Measurements from ENCODE around the gene UBE2C. TPM values are rescaled to one million over a fixed set of nuclear protein-coding genes. Genes with fewer than 3 reads are reported as not detected.

UBE2C gene
- total and polyA plus RNA-seq, 2 of the 8 experiments (the other 6 are each of a cell fraction or from before 2014, with no cell fraction given), result 243 to 326 TPM

DNA sequence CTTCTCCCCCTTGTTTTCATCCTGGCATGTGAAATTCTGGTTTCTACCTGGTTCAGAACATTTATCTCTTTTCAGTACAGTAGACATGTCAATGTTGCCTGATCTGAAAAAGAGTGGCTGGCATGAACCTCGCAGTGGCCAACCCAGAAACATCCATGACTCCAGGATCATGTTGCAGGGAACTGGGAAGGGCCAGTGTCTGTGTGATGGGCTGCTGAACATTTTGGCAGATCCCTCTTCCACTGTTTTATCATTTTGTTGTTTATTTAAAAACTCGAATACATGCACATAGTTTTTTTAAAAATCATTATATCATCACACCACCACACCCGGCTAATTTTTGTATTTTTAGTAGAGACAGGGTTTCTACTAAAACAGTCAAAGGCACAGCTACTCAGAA is 39.8 kb upstream of the UBE2C start:
- peak overlapping the region; percentile 85 for H4K91ac ChIP-seq (replicated peaks; ENCODE audit: insufficient read length, low read length)
- H3K23me2 ChIP-seq (ENCODE audit: low read depth, low read length), result no peaks in the 10 kb centered on the region
- H2BK5ac ChIP-seq (ENCODE audit: low read depth, low read length), result no peak overlapping the region; the same call in 1 of the 2 replicates
- H3K4me2 ChIP-seq (ENCODE audit: insufficient read depth in 1 of 2, low read depth in 2 of 2, low read length in 2 of 2), result no peak overlapping the region
- H4K20me1 ChIP-seq (replicated peaks in 1 of 2; ENCODE audit: control insufficient read depth in 1 of 2, insufficient read depth in 2 of 2, low read length in 2 of 2), result no peaks in the 10 kb centered on the region
- H3K23ac ChIP-seq (ENCODE audit: insufficient read length), result no peak overlapping the region
- no peak overlapping the region for H3K9ac ChIP-seq (replicated peaks in 1 of 4; ENCODE audit: extremely low read depth in 1 of 4, low read depth in 3 of 4, low read length in 3 of 4)
- FAIRE-seq (no peak), DNase-seq (ENCODE audit: low read depth in 1 of 2, low spot score in 2 of 2) (no peak)
- H4K8ac ChIP-seq (ENCODE audit: extremely low read depth, insufficient read depth, low read length), result no peak overlapping the region
- no peaks in the 10 kb centered on the region for H3K79me1 ChIP-seq (ENCODE audit: low read depth, low read length)
- H2BK120ac ChIP-seq (replicated peaks; ENCODE audit: low read depth, low read length), result peak overlapping the region; percentile 15
- no peaks in the 10 kb centered on the region for H3K79me2 ChIP-seq (ENCODE audit: control insufficient read depth in 1 of 2, insufficient read depth in 2 of 2, low read length in 2 of 2)
- ChIA-PET POLR2A (ENCODE audit: partially characterized antibody) (interaction anchor here (1.2 kb wide), 1 partner anchor 442 kb away, joined by 4 read pairs; no protein-coding TSS in a partner anchor), CTCF (ENCODE audit: partially characterized antibody) (interaction anchor here (1.1 to 5.9 kb wide), 11 partner anchors 194 to 479 kb away, joined by 3 to 73 read pairs (median 22); partner anchors contain the start of genes EPPIN, WFDC6 and WFDC8)
- H2AK5ac ChIP-seq (ENCODE audit: low read depth, low read length), result peak overlapping the region; percentile 70; the same call in 1 of the 2 replicates
- no peaks in the 10 kb centered on the region for H3K27me3 ChIP-seq (replicated peaks in 1 of 4; ENCODE audit: control insufficient read depth in 3 of 4, extremely low read depth in 1 of 4, insufficient read depth in 3 of 4, low read length in 3 of 4)
- H2BK15ac ChIP-seq (ENCODE audit: low read length), result no peak overlapping the region
- H3K9me3 ChIP-seq (ENCODE audit: insufficient read depth in 2 of 2, low read depth in 1 of 2, low read length in 1 of 2), result no peaks in the 10 kb centered on the region
- H3K4ac ChIP-seq (replicated peaks; ENCODE audit: insufficient read length, low read depth, low read length), result no peak overlapping the region
- H2BK20ac ChIP-seq (ENCODE audit: low read length), result no peak overlapping the region
- no peak overlapping the region for H2AFZ ChIP-seq (ENCODE audit: low read length)
- WGBS, 2 experiments (ENCODE audit: extremely low coverage in 1 of 2, insufficient coverage in 1 of 2, insufficient read length in 1 of 2, insufficient replicate concordance in 2 of 2, low coverage in 1 of 2, low lambda C conversion rate in 2 of 2, missing lambda C conversion rate in 1 of 2), result 98% methylated on average over 3 of the region's 3 CpGs; no CpG with 5 or more reads in 1 of the 2 experiments
- H2BK12ac ChIP-seq (ENCODE audit: low read depth, low read length), result peak overlapping the region; percentile 68; the same call in 1 of the 2 replicates
- H3K36me3 ChIP-seq (ENCODE audit: control insufficient read depth in 2 of 4, insufficient read depth in 4 of 4, low read length in 3 of 4), result no peaks in the 10 kb centered on the region
- H4K5ac ChIP-seq (ENCODE audit: insufficient read length, low read depth, low read length), result no peak overlapping the region
- peaks cover 0 to 4% (median 2%) of the 10 kb centered on the region in 4 experiments; a peak in 5 of 7 replicates for H3K4me1 ChIP-seq (replicated peaks in 1 of 4; ENCODE audit: control insufficient read depth in 3 of 4, insufficient read depth in 4 of 4, low read length in 3 of 4)
- no peak overlapping the region for H3K27ac ChIP-seq (ENCODE audit: low read depth, low read length)
- no peak overlapping the region for H3K56ac ChIP-seq (replicated peaks; ENCODE audit: insufficient read length, low read depth, low read length)
- H3K4me3 ChIP-seq (ENCODE audit: extremely low read depth in 1 of 4, insufficient read depth in 2 of 4, low read depth in 3 of 4, low read length in 4 of 4), result no peak overlapping the region
- no peak overlapping the region for H3K18ac ChIP-seq (ENCODE audit: extremely low read depth, low read length)
- no peak overlapping the region for H3K14ac ChIP-seq (ENCODE audit: insufficient read length)
- TF ChIP-seq EGR1 (IDR thresholded peaks at IDR 0.05; ENCODE audit: borderline replicate concordance, low read depth, low read length) (no peak), PHF8 (conservative IDR thresholded peaks at IDR 0.05; ENCODE audit: low read depth, low read length) (no peak), EZH2 (IDR thresholded peaks at IDR 0.05; ENCODE audit: low read depth, low read length, severe bottlenecking) (no peak), POU5F1 (IDR thresholded peaks at IDR 0.05; ENCODE audit: low read depth, low read length) (no peak), BACH1 (IDR thresholded peaks at IDR 0.05; ENCODE audit: low read length) (no peak), JUN (IDR thresholded peaks at IDR 0.05; ENCODE audit: low read depth, low read length) (no peak), HDAC2 (IDR thresholded peaks at IDR 0.05; ENCODE audit: borderline replicate concordance in 1 of 2, low read depth in 2 of 2, low read length in 2 of 2) (no peak), GABPA (IDR thresholded peaks at IDR 0.05; ENCODE audit: borderline replicate concordance, insufficient read depth, low read length) (no peak), SP1 (IDR thresholded peaks at IDR 0.05; ENCODE audit: low read depth, low read length) (no peak), KDM4A (IDR thresholded peaks at IDR 0.05; ENCODE audit: low read depth, low read length, severe bottlenecking) (no peak), NANOG (IDR thresholded peaks at IDR 0.05; ENCODE audit: insufficient read depth, low read depth, low read length, poor library complexity, severe bottlenecking) (no peak)
- TF ChIP-seq, protein P1, sequence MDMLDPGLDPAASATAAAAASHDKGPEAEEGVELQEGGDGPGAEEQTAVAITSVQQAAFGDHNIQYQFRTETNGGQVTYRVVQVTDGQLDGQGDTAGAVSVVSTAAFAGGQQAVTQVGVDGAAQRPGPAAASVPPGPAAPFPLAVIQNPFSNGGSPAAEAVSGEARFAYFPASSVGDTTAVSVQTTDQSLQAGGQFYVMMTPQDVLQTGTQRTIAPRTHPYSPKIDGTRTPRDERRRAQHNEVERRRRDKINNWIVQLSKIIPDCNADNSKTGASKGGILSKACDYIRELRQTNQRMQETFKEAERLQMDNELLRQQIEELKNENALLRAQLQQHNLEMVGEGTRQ (IDR thresholded peaks at IDR 0.05; ENCODE audit: low read length), result no peak

Measured in H1 (cell line).